ENCODE data around the gene NFIB.

- no peak for TF ChIP-seq EZH2phosphoT487 (IDR thresholded peaks at IDR 0.05; ENCODE audit: borderline replicate concordance, low read depth, low read length)
- no peak for TF ChIP-seq CTCF (conservative IDR thresholded peaks at IDR 0.05; ENCODE audit: low read length)
Measured at GRCh38 chr9:14211564-14211963, 102.4 kb downstream of the NFIB start.
